Measurements from ENCODE around the gene CARD11. TPM values are rescaled to one million over a fixed set of nuclear protein-coding genes. Genes with fewer than 3 reads are reported as not detected.
A peak's percentile ranks its signal among the peaks of the same experiment; 100 is the strongest.

CARD11 gene
- total and polyA plus RNA-seq, 2 of the 13 experiments (the other 11 are each of a cell fraction or from before 2014, with no cell fraction given) = 0.04 TPM; not detected in 1

- in situ Hi-C loops (cut with HindIII; ENCODE audit: extremely low pct_ligation_motif_present, low pct_unique_long_range_greater_than_20kb) (no loop called here), intact Hi-C loops (cut with micrococcal nuclease; ENCODE audit: unreplicated experiment) (no loop called here)
- H3K9me3 ChIP-seq (ENCODE audit: low read length) = no peaks in the 10 kb centered on the region
- H3K4me2 ChIP-seq (ENCODE audit: low read depth, low read length) = no peak overlapping the region
- H3K27ac ChIP-seq (ENCODE audit: extremely low read length, insufficient read depth, low read length) = no peak overlapping the region
- H3K27me3 ChIP-seq (ENCODE audit: control insufficient read depth in 1 of 2, insufficient read depth in 2 of 2, low read length in 2 of 2) = peaks cover 0 to 4% of the 10 kb centered on the region in 2 experiments; a peak in 1 of 5 replicates
- no peaks in the 10 kb centered on the region for H3K36me3 ChIP-seq (replicated peaks in 1 of 2; ENCODE audit: control insufficient read depth in 1 of 2, insufficient read depth in 2 of 2, low read length in 2 of 2)
- no peak for TF ChIP-seq FOXJ3 (CRISPR knock-in tag; IDR thresholded peaks at IDR 0.05; ENCODE audit: borderline replicate concordance)
- 0 out of 2 replicates have a peak, but pooled peaks have one; percentile 16 for TF ChIP-seq IKZF1 (IDR thresholded peaks at IDR 0.05)
- no peak for TF ChIP-seq ZSCAN21 (CRISPR knock-in tag; IDR thresholded peaks at IDR 0.05; ENCODE audit: borderline replicate concordance)
- no peak overlapping the region for H2AFZ ChIP-seq (ENCODE audit: low read length)
- ChIA-PET POLR2A (no interaction called here), CTCF (ENCODE audit: low intra/inter-chr PET ratio, low total read pairs) (no interaction called here)
- no peaks in the 10 kb centered on the region for H4K20me1 ChIP-seq (ENCODE audit: insufficient read depth, low read length)
- no peaks in the 10 kb centered on the region for H3K4me1 ChIP-seq (ENCODE audit: insufficient read depth, low read length)
- no peak overlapping the region for H3K9ac ChIP-seq (ENCODE audit: insufficient read depth, low read depth, low read length)
- WGBS (ENCODE audit: low lambda C conversion rate) = 27% methylated on average over 4 of the region's 4 CpGs
- ATAC-seq = no peak
- H3K79me2 ChIP-seq (ENCODE audit: insufficient read depth, low read length) = no peaks in the 10 kb centered on the region
- H3K4me3 ChIP-seq (replicated peaks in 1 of 3; ENCODE audit: insufficient read depth in 1 of 3, low read depth in 2 of 3, low read length in 3 of 3) = no peak overlapping the region
- no TSS peak for BruUV-seq (replicated peaks)
- no peak for DNase-seq (ENCODE audit: low spot score)
- FAIRE-seq = no peak
Observed at GRCh38 chr7:2970307-2970664, 73.4 kb downstream of the CARD11 start.

GRCh38 chr7:2969398-2970306, 74.0 kb downstream of the CARD11 start:
- H2AFZ ChIP-seq (ENCODE audit: low read length) = no peak overlapping the region
- no peaks in the 10 kb centered on the region for H3K9me3 ChIP-seq (ENCODE audit: low read length)
- no peaks in the 10 kb centered on the region for H4K20me1 ChIP-seq (ENCODE audit: insufficient read depth, low read length)
- no peak for FAIRE-seq
- in situ Hi-C loops (cut with HindIII; ENCODE audit: extremely low pct_ligation_motif_present, low pct_unique_long_range_greater_than_20kb) = no loop called here
- H3K27ac ChIP-seq (ENCODE audit: extremely low read length, insufficient read depth, low read length) = no peak overlapping the region
- H3K36me3 ChIP-seq (replicated peaks in 1 of 2; ENCODE audit: control insufficient read depth in 1 of 2, insufficient read depth in 2 of 2, low read length in 2 of 2) = no peaks in the 10 kb centered on the region
- intact Hi-C loops (cut with micrococcal nuclease; ENCODE audit: unreplicated experiment) = no loop called here
- H3K4me3 ChIP-seq (replicated peaks in 1 of 3; ENCODE audit: insufficient read depth in 1 of 3, low read depth in 2 of 3, low read length in 3 of 3) = no peak overlapping the region
- no peak for ATAC-seq
- no peak overlapping the region for H3K9ac ChIP-seq (ENCODE audit: insufficient read depth, low read depth, low read length)
- BruUV-seq (replicated peaks) = no TSS peak
- DNase-seq (ENCODE audit: low spot score) = no peak
- H3K4me2 ChIP-seq (ENCODE audit: low read depth, low read length) = no peak overlapping the region
- 48% methylated on average over 6 of the region's 6 CpGs for WGBS (ENCODE audit: low lambda C conversion rate)
- ChIA-PET POLR2A (no interaction called here), CTCF (ENCODE audit: low intra/inter-chr PET ratio, low total read pairs) (no interaction called here)
- peaks cover 0 to 4% of the 10 kb centered on the region in 2 experiments; a peak in 1 of 5 replicates for H3K27me3 ChIP-seq (ENCODE audit: control insufficient read depth in 1 of 2, insufficient read depth in 2 of 2, low read length in 2 of 2)
- H3K79me2 ChIP-seq (ENCODE audit: insufficient read depth, low read length) = no peaks in the 10 kb centered on the region
- H3K4me1 ChIP-seq (ENCODE audit: insufficient read depth, low read length) = no peaks in the 10 kb centered on the region
- TF ChIP-seq, protein P1, sequence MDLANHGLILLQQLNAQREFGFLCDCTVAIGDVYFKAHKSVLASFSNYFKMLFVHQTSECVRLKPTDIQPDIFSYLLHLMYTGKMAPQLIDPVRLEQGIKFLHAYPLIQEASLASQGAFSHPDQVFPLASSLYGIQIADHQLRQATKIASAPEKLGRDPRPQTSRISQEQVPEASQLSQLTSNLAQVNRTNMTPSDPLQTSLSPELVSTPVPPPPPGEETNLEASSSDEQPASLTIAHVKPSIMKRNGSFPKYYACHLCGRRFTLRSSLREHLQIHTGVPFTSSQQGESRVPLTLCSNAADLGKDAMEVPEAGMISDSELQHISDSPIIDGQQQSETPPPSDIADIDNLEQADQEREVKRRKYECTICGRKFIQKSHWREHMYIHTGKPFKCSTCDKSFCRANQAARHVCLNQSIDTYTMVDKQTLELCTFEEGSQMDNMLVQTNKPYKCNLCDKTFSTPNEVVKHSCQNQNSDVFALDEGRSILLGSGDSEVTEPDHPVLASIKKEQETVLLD (CRISPR knock-in tag; IDR thresholded peaks at IDR 0.05; ENCODE audit: low read depth) = no peak
- TF ChIP-seq FOSL1 (CRISPR knock-in tag; IDR thresholded peaks at IDR 0.05; ENCODE audit: borderline replicate concordance) (no peak), ZNF138 (CRISPR knock-in tag; IDR thresholded peaks at IDR 0.05; ENCODE audit: low read depth) (no peak), DR1 (CRISPR knock-in tag; IDR thresholded peaks at IDR 0.05) (no peak), JUND (CRISPR knock-in tag; IDR thresholded peaks at IDR 0.05) (no peak), DDIT3 (CRISPR knock-in tag; IDR thresholded peaks at IDR 0.05) (no peak), POGZ (CRISPR knock-in tag; IDR thresholded peaks at IDR 0.05) (no peak), KMT2B (CRISPR knock-in tag; IDR thresholded peaks at IDR 0.05) (no peak), HNRNPL (IDR thresholded peaks at IDR 0.05; ENCODE audit: low read depth, low read length) (no peak)
